Naive thymus-derived CD4-positive, alpha-beta T cell (primary cell): ENCODE results near the gene FXN. TPM values are rescaled to one million over a fixed set of nuclear protein-coding genes. Genes with fewer than 3 reads are reported as not detected.

ENCODE experiments used
- ATAC-seq: fragments of 150-1000 bp; cut with Tn5 transposase; 2 replicates; pipeline ENCODE4 v1.10.0; 2021; ENCODE audit warnings: mild to moderate bottlenecking, moderate library complexity
- CTCF ChIA-PET: fragments of 350-600 bp; sonication (Branson Sonifier 250); formaldehyde crosslinking; loops from one replicate; lab custom pipeline; 2021; ENCODE audit warnings: antibody characterized with exemption; lab: Charles Lee
- POLR2A ChIA-PET: fragments of 350-600 bp; sonication (Branson Sonifier 250); formaldehyde crosslinking; loops from one replicate; lab custom pipeline; 2021; ENCODE audit warnings: antibody characterized with exemption, inconsistent platforms; lab: Charles Lee
- DNase-seq, 9 donors: peaks; one replicate each; pipeline versions ENCODE4 v3.0.0 to v3.0.0-alpha.2; 2020 to 2022; ENCODE audit warnings: mixed read lengths in 1 of 9
- H3K27ac ChIP-seq: one replicate; pipeline ENCODE4 v1.7.0; 2013; ENCODE audit warnings: mild to moderate bottlenecking, low read depth, low read length, moderate library complexity
- H3K27me3 ChIP-seq, 2 donors: one replicate each; pipeline ENCODE4 v1.7.0; 2013; ENCODE audit warnings: low read length in 2 of 2, mild to moderate bottlenecking in 2 of 2, moderate library complexity in 2 of 2; ENCODE audit not compliant: control insufficient read depth in 2 of 2, insufficient read depth in 2 of 2
- H3K36me3 ChIP-seq, 3 experiments: 1 replicate in 2 of 3; 2 replicates in 1 of 3; pipeline ENCODE4 v1.7.0; 2013; ENCODE audit warnings: low read length in 3 of 3, mild to moderate bottlenecking in 3 of 3, moderate library complexity in 1 of 3; ENCODE audit not compliant: insufficient read depth in 3 of 3, control insufficient read depth in 2 of 3
- H3K4me1 ChIP-seq, 2 donors: one replicate each; pipeline ENCODE4 v1.7.0; 2013; ENCODE audit warnings: low read length in 2 of 2, mild to moderate bottlenecking in 2 of 2, moderate library complexity in 1 of 2; ENCODE audit not compliant: control insufficient read depth in 2 of 2, insufficient read depth in 2 of 2
- H3K4me3 ChIP-seq: 2 replicates; pipeline ENCODE4 v1.7.0; 2013; ENCODE audit warnings: mild to moderate bottlenecking, low read length
- H3K9me3 ChIP-seq, 3 experiments: 1 replicate in 2 of 3; 2 replicates in 1 of 3; pipeline ENCODE4 v1.7.0; 2013; ENCODE audit warnings: low read length in 3 of 3; ENCODE audit not compliant: control insufficient read depth in 2 of 3
- H3K27ac Mint-ChIP-seq, 9 donors: one replicate each; pipeline ENCODE4 v1.8.0; 2020 to 2022; ENCODE audit warnings: mixed read lengths in 9 of 9, mild to moderate bottlenecking in 8 of 9, moderate library complexity in 5 of 9, inconsistent platforms in 2 of 9
- H3K27me3 Mint-ChIP-seq, 5 donors: one replicate each; pipeline ENCODE4 v1.8.0; 2021 to 2022; ENCODE audit warnings: mixed read lengths in 5 of 5, mild to moderate bottlenecking in 1 of 5
- H3K36me3 Mint-ChIP-seq, 5 donors: one replicate each; pipeline ENCODE4 v1.8.0; 2020 to 2022; ENCODE audit warnings: mixed read lengths in 5 of 5, mild to moderate bottlenecking in 3 of 5, inconsistent platforms in 1 of 5
- H3K4me1 Mint-ChIP-seq, 7 donors: one replicate each; pipeline ENCODE4 v1.8.0; 2020 to 2022; ENCODE audit warnings: mixed read lengths in 7 of 7, mild to moderate bottlenecking in 3 of 7, inconsistent platforms in 1 of 7
- H3K4me3 Mint-ChIP-seq, 10 donors: one replicate each; pipeline ENCODE4 v1.8.0; 2020 to 2022; ENCODE audit warnings: mild to moderate bottlenecking in 10 of 10, mixed read lengths in 10 of 10, moderate library complexity in 6 of 10, inconsistent platforms in 2 of 10
- H3K9me3 Mint-ChIP-seq, 11 donors: one replicate each; pipeline ENCODE4 v1.8.0; 2020 to 2022; ENCODE audit warnings: mixed read lengths in 11 of 11, mild to moderate bottlenecking in 4 of 11, inconsistent platforms in 1 of 11, moderate library complexity in 1 of 11
- intact Hi-C, 2 donors: fragments of 100-400 bp; cut with micrococcal nuclease; formaldehyde crosslinking; loops; one replicate each; pipeline ENCODE4 v1.15.1; 2023
- polyA plus RNA-seq, 2 donors: library from polyadenylated mRNA; unstranded; fragments of 300-500 nt; fragmentation: Illumina TruSeq; gene quantifications; one replicate each; pipeline ENCODE4 v1.2.3, GENCODE V29; 2021
- total RNA-seq, 6 experiments: library from RNA in 5 of 6; stranded (reverse) in 5 of 6; gene quantifications; 1 replicate in 5 of 6; 2 replicates in 1 of 6; pipeline ENCODE4 v1.2.3 and lab custom pipeline; 2021 to 2026

FXN gene
- total and polyA plus RNA-seq, 7 experiments from 2014 or later: 16.7 to 84.7 (median 20.0) TPM

GRCh38 chr9:69063839-69064238, 28.3 kb downstream of the FXN start:
- H3K27ac Mint-ChIP-seq: peak overlapping the region in 1 of 9 donors; percentile 21
- POLR2A ChIA-PET: no interaction called here
- H3K27me3 Mint-ChIP-seq: no peaks in the 10 kb centered on the region
- H3K9me3 Mint-ChIP-seq: peaks cover 0 to 2% (median 0%) of the 10 kb centered on the region in 11 donors
- intact Hi-C loops: no loop called here
- Histone ChIP-seq H3K4me1 (no peaks in the 10 kb centered on the region), H3K36me3 (peaks cover 0 to 52% (median 4%) of the 10 kb centered on the region in 3 experiments), H3K27me3 (no peaks in the 10 kb centered on the region), H3K4me3 (no peak overlapping the region), H3K9me3 (no peaks in the 10 kb centered on the region), H3K27ac (no peak overlapping the region)
- CTCF ChIA-PET: interaction anchor here (1.4 kb wide), 1 partner anchor 10 kb away, joined by 3 read pairs; no protein-coding TSS in a partner anchor
- DNase-seq (no peak), ATAC-seq (no peak)
- peaks cover 0 to 15% (median 6%) of the 10 kb centered on the region in 7 donors for H3K4me1 Mint-ChIP-seq
- peaks cover 11 to 59% (median 30%) of the 10 kb centered on the region in 5 donors for H3K36me3 Mint-ChIP-seq
- no peak overlapping the region for H3K4me3 Mint-ChIP-seq

GRCh38 chr9:69065660-69066059, 30.1 kb downstream of the FXN start:
- Histone ChIP-seq H3K36me3 (peaks cover 0 to 60% (median 0%) of the 10 kb centered on the region in 3 experiments), H3K27me3 (no peaks in the 10 kb centered on the region), H3K27ac (no peak overlapping the region), H3K9me3 (no peaks in the 10 kb centered on the region), H3K4me3 (no peak overlapping the region), H3K4me1 (no peaks in the 10 kb centered on the region)
- H3K27me3 Mint-ChIP-seq: no peaks in the 10 kb centered on the region
- H3K9me3 Mint-ChIP-seq: peaks cover 0 to under 1% (median 0%) of the 10 kb centered on the region in 11 donors
- DNase-seq (no peak), ATAC-seq (no peak)
- intact Hi-C loops: no loop called here
- H3K4me3 Mint-ChIP-seq: no peak overlapping the region
- ChIA-PET CTCF (no interaction called here), POLR2A (no interaction called here)
- peaks cover 5 to 52% (median 28%) of the 10 kb centered on the region in 5 donors for H3K36me3 Mint-ChIP-seq
- H3K27ac Mint-ChIP-seq: no peak overlapping the region
- H3K4me1 Mint-ChIP-seq: peaks cover 0 to 4% (median 2%) of the 10 kb centered on the region in 7 donors

- Mint-ChIP-seq H3K4me1 (peaks cover 0 to 3% (median 0%) of the 10 kb centered on the region in 7 donors), H3K27me3 (no peaks in the 10 kb centered on the region), H3K4me3 (no peak overlapping the region), H3K9me3 (no peaks in the 10 kb centered on the region), H3K27ac (no peak overlapping the region), H3K36me3 (peaks cover 2 to 51% (median 30%) of the 10 kb centered on the region in 5 donors)
- Histone ChIP-seq H3K36me3 (peaks cover 0 to 58% (median 4%) of the 10 kb centered on the region in 3 experiments), H3K27ac (no peak overlapping the region), H3K9me3 (no peaks in the 10 kb centered on the region), H3K4me3 (no peak overlapping the region), H3K4me1 (no peaks in the 10 kb centered on the region), H3K27me3 (no peaks in the 10 kb centered on the region)
- ChIA-PET CTCF (no interaction called here), POLR2A (no interaction called here)
- DNase-seq (no peak), ATAC-seq (no peak)
- intact Hi-C loops: no loop called here
Observed at GRCh38 chr9:69066955-69067354, 31.4 kb downstream of the FXN start.

- Mint-ChIP-seq H3K27me3 (no peaks in the 10 kb centered on the region), H3K4me3 (no peak overlapping the region), H3K36me3 (peaks cover 11 to 71% (median 40%) of the 10 kb centered on the region in 5 donors), H3K27ac (no peak overlapping the region), H3K9me3 (no peaks in the 10 kb centered on the region), H3K4me1 (no peaks in the 10 kb centered on the region)
- Histone ChIP-seq H3K4me3 (no peak overlapping the region), H3K4me1 (no peaks in the 10 kb centered on the region), H3K27me3 (no peaks in the 10 kb centered on the region), H3K27ac (no peak overlapping the region), H3K36me3 (peaks cover 0 to 67% (median 4%) of the 10 kb centered on the region in 3 experiments), H3K9me3 (no peaks in the 10 kb centered on the region)
- DNase-seq: no peak
- ChIA-PET CTCF (no interaction called here), POLR2A (no interaction called here)
- intact Hi-C loops: no loop called here
- ATAC-seq: no peak
Observed at GRCh38 chr9:69070201-69070600, 34.6 kb downstream of the FXN start.

GRCh38 chr9:69071059-69071458, 35.5 kb downstream of the FXN start:
- no peak for ATAC-seq
- H3K36me3 Mint-ChIP-seq: peaks cover 10 to 69% (median 38%) of the 10 kb centered on the region in 5 donors
- CTCF ChIA-PET: no interaction called here

GRCh38 chr9:69073103-69073502, 37.6 kb downstream of the FXN start:
- Mint-ChIP-seq H3K4me3 (no peak overlapping the region), H3K9me3 (no peaks in the 10 kb centered on the region), H3K27ac (no peak overlapping the region), H3K27me3 (no peaks in the 10 kb centered on the region), H3K36me3 (peaks cover 7 to 59% (median 32%) of the 10 kb centered on the region in 5 donors), H3K4me1 (no peaks in the 10 kb centered on the region)
- ChIA-PET POLR2A (no interaction called here), CTCF (interaction anchor here (0.8 kb wide), 1 partner anchor 489 kb away, joined by 3 read pairs; no protein-coding TSS in a partner anchor)
- no peaks in the 10 kb centered on the region for H3K27me3 ChIP-seq
- no peak for ATAC-seq
- H3K36me3 ChIP-seq: peaks cover 0 to 38% (median 4%) of the 10 kb centered on the region in 3 experiments
- no peaks in the 10 kb centered on the region for H3K9me3 ChIP-seq
- intact Hi-C loops: no loop called here
- no peaks in the 10 kb centered on the region for H3K4me1 ChIP-seq
- H3K27ac ChIP-seq: no peak overlapping the region
- no peak for DNase-seq
- no peak overlapping the region for H3K4me3 ChIP-seq

More at GRCh38 chr9:69071059-69071458, 35.5 kb downstream of the FXN start:
- intact Hi-C loops: no loop called here
- Mint-ChIP-seq H3K9me3 (no peaks in the 10 kb centered on the region), H3K27ac (no peak overlapping the region), H3K27me3 (no peaks in the 10 kb centered on the region), H3K4me1 (no peaks in the 10 kb centered on the region), H3K4me3 (no peak overlapping the region)
- H3K36me3 ChIP-seq: peaks cover 0 to 58% (median 4%) of the 10 kb centered on the region in 3 experiments
- no peak overlapping the region for H3K27ac ChIP-seq
- POLR2A ChIA-PET: no interaction called here
- DNase-seq: no peak
- H3K4me3 ChIP-seq: no peak overlapping the region
- H3K4me1 ChIP-seq: no peaks in the 10 kb centered on the region
- H3K27me3 ChIP-seq: no peaks in the 10 kb centered on the region
- H3K9me3 ChIP-seq: no peaks in the 10 kb centered on the region

- POLR2A ChIA-PET: no interaction called here
- Mint-ChIP-seq H3K4me3 (no peak overlapping the region), H3K36me3 (peaks cover 11 to 57% (median 41%) of the 10 kb centered on the region in 5 donors), H3K4me1 (no peaks in the 10 kb centered on the region), H3K9me3 (peaks cover 0 to 3% (median 0%) of the 10 kb centered on the region in 11 donors), H3K27ac (no peak overlapping the region), H3K27me3 (no peaks in the 10 kb centered on the region)
- no peak overlapping the region for H3K27ac ChIP-seq
- H3K4me1 ChIP-seq: no peaks in the 10 kb centered on the region
- DNase-seq (no peak), ATAC-seq (no peak)
- H3K4me3 ChIP-seq: no peak overlapping the region
- H3K27me3 ChIP-seq: no peaks in the 10 kb centered on the region
- CTCF ChIA-PET: no interaction called here
- intact Hi-C loops: no loop called here
- H3K9me3 ChIP-seq: no peaks in the 10 kb centered on the region
- H3K36me3 ChIP-seq: peaks cover 0 to 22% (median 4%) of the 10 kb centered on the region in 3 experiments
Observed at GRCh38 chr9:69074801-69075200, 39.2 kb downstream of the FXN start.
